Measurements from ENCODE around the gene PITRM1. TPM values are rescaled to one million over a fixed set of nuclear protein-coding genes. Genes with fewer than 3 reads are reported as not detected.
A peak's percentile ranks its signal among the peaks of the same experiment; 100 is the strongest.

Gene PITRM1
- total and polyA plus RNA-seq, 12 donors, result 61.8 to 107 (median 82.5) TPM

GRCh38 chr10:3137958-3138726, 34.4 kb downstream of the PITRM1 start:
- Histone ChIP-seq H3K27me3 (no peaks in the 10 kb centered on the region), H3K9me3 (no peaks in the 10 kb centered on the region), H3K4me3 (no peak overlapping the region), H3K27ac (peak overlapping the region in 4 of 10 donors; percentile 1 to 70 (median 46)), H3K36me3 (peaks cover 0 to 100% (median 68%) of the 10 kb centered on the region in 9 donors), H3K4me1 (peaks cover 0 to 42% (median 26%) of the 10 kb centered on the region in 9 donors)
- ATAC-seq (no peak), DNase-seq (no peak)
- intact Hi-C loops (cut with DNase I), result loop anchor here in 1 of 10 donors (10.0 kb wide), 1 partner anchor 73 kb away; the partner anchor contains the start of gene PFKP
- 91 to 93% methylated on average over 41 of the region's 41 CpGs for WGBS, 2 donors
- TF ChIP-seq CTCF (IDR thresholded peaks at IDR 0.05), result no peak

- peak; percentile 56 to 63 for DNase-seq
- intact Hi-C loops (cut with DNase I), result loop anchor here in 1 of 10 donors (10.0 kb wide), 1 partner anchor 72 kb away; the partner anchor contains the start of gene PFKP
- H3K27me3 ChIP-seq, result no peaks in the 10 kb centered on the region
- peak; percentile 71 to 89 (median 76) for ATAC-seq
- peaks cover 0 to 100% (median 65%) of the 10 kb centered on the region in 9 donors for H3K36me3 ChIP-seq
- no peaks in the 10 kb centered on the region for H3K9me3 ChIP-seq
- no peak overlapping the region for H3K4me3 ChIP-seq
- no peak for TF ChIP-seq CTCF (IDR thresholded peaks at IDR 0.05)
- 64 to 67% methylated on average over 21 of the region's 21 CpGs for WGBS, 2 donors
- peaks cover 0 to 42% (median 26%) of the 10 kb centered on the region in 9 donors for H3K4me1 ChIP-seq
- H3K27ac ChIP-seq, result peak overlapping the region in 9 of 10 donors; percentile 1 to 70 (median 37)
These were observed 35.6 kb downstream of the PITRM1 start for GRCh38 chr10:3136763-3137611.

GRCh38 chr10:3136336-3136735, 36.2 kb downstream of the PITRM1 start:
- intact Hi-C loops (cut with DNase I), result loop anchor here in 1 of 10 donors (10.0 kb wide), 1 partner anchor 72 kb away; the partner anchor contains the start of gene PFKP
- Histone ChIP-seq H3K4me3 (no peak overlapping the region), H3K4me1 (peaks cover 0 to 42% (median 23%) of the 10 kb centered on the region in 9 donors), H3K27ac (peak overlapping the region in 8 of 10 donors; percentile 2 to 70 (median 29)), H3K27me3 (no peaks in the 10 kb centered on the region), H3K9me3 (no peaks in the 10 kb centered on the region), H3K36me3 (peaks cover 0 to 100% (median 69%) of the 10 kb centered on the region in 9 donors)
- WGBS, 2 donors, result 35 to 49% methylated on average over 14 of the region's 14 CpGs
- DNase-seq (peak; percentile 59 to 71), ATAC-seq (peak; percentile 59 to 85 (median 68))
- TF ChIP-seq CTCF (IDR thresholded peaks at IDR 0.05), result no peak

GRCh38 chr10:3135006-3135405, 37.6 kb downstream of the PITRM1 start:
- no peak for TF ChIP-seq CTCF (IDR thresholded peaks at IDR 0.05)
- no peak overlapping the region for H3K27ac ChIP-seq
- no peak overlapping the region for H3K4me3 ChIP-seq
- H3K36me3 ChIP-seq, result peaks cover 0 to 100% (median 74%) of the 10 kb centered on the region in 9 donors
- intact Hi-C loops (cut with DNase I), result loop anchor here in 1 of 10 donors (10.0 kb wide), 1 partner anchor 70 kb away; the partner anchor contains the start of gene PFKP
- WGBS, 2 donors, result 82 to 87% methylated on average over 3 of the region's 3 CpGs
- H3K4me1 ChIP-seq, result peaks cover 0 to 34% (median 11%) of the 10 kb centered on the region in 9 donors
- ATAC-seq (no peak), DNase-seq (no peak)
- H3K9me3 ChIP-seq, result no peaks in the 10 kb centered on the region
- no peaks in the 10 kb centered on the region for H3K27me3 ChIP-seq

Measured in heart right ventricle (tissue), 16 donors.